ENCODE measurements around the gene GPR132.
"Not testable (repeated sequence)": the region's sequence is repeated elsewhere in the genome, so short reads cannot be mapped to it uniquely, and the experiment has no call there.

Gene GPR132

GRCh38 chr14:105075379-105076295 is 10.4 kb upstream of the GPR132 start:
- peak; percentile 49 for DNase-seq (ENCODE audit: low spot score)

- DNase-seq (ENCODE audit: low spot score) = no peak
Measured at GRCh38 chr14:105074601-105075053, 9.4 kb upstream of the GPR132 start.

DNA sequence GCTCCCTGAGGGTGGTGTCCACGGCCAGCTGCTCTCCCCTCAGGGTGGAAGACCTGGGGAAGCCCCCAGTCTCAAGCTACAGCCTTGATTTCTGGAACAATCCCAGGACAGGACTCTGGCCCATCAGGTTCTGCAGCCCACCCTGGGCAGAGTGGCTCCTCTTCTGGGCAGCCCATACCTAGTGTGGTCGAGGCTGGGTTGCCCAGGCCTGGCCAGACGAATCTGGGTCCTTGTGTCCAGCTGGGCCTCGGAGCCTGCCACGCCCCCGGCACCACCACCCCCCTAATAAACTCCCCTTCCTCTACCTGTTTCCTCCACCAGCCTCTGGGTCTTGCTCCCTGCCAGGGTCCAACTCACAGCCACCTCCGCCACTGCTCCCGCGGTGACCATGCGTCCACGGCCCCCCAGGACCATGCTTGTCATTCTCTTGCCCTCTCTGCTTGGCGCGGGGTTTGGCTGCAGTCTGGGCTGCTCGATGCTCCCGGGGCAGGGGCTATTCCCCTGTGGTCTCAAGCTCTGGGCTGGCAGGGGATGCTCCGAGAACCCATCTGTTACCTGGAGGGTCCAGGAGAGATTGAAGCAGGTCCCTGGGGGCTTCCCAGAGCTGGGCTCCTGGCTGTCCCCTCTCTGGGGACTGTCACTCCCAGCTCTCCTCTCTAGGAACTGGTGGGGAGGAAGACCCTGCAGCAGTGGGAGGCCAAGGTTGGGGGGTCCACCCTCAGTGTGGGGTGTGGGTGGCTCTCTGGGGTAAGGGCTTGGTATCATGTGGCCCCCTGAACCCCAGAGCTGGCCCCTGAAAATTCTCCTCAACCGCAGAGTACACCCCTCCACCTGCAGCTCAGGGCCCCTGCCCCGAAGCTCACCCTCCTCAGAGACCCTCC is 8.7 kb upstream of the GPR132 start:
- no peak for DNase-seq (ENCODE audit: low spot score)

GRCh38 chr14:105072892-105073719 is 7.9 kb upstream of the GPR132 start:
- no peak for DNase-seq (ENCODE audit: low spot score)

DNA sequence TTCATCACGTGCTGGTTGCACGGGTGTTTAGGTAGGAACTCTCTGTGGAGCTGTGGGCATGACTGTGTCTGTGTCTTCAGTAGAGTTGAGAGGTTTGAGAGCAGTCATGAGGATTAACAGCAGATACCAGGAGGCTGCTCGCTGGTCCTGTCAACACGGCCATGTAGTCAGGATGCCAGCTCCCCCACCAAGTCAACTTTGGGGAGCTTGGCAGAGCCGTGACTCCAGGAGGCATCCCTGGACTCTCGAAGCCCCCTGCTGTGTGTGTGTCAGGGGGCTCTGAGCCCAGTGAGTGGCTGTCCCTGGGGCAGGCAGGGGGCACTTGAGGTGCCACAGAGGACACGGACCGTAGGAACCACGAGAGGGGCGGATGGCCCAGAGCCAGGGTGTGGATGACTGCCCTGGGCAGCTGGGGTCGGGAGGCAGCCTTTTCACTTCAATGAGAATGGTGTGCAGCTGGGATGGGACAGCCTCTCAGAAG is 7.2 kb upstream of the GPR132 start:
- no peak for DNase-seq (ENCODE audit: low spot score)

- no peak for DNase-seq (ENCODE audit: low spot score)
Measured at GRCh38 chr14:105071942-105072341, 6.7 kb upstream of the GPR132 start.

DNA sequence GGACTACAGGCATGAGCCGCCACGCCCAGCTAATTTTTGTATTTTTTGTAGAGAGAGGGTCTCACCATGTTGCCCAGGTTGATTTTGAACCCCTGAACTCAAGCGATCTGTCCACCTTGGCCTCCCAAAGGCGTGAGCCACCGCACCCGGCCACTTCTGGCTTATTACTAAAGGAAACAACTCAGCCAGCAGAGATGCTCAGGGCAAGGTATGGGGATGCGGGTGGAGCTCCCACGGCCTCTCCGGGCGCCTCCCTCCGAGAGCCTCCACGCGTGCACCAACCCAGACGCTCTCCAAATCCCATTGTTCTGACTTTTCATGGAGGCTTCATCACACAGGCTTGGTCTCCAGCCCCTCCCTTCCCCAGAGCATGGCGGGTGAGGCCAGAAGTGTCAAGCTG is 6.1 kb upstream of the GPR132 start:
- no peak for DNase-seq (ENCODE audit: low spot score)

DNA sequence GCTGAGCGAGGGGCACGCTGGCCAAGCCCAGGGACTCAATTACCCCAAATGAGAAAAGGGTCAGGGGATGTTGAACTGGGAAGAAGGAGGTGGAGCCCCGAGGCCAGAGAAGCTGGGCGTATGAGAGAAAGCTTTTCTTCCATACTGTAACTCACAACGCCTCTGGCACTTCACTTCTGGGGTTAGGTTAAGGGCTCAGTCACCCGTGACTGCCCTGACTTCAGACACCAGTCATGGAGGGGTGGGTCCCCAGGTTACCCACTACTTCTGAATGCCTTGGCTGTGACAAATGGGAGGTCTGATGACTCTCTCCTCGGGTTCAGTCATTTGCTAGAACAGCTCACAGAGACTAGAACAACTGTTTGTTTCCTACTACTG is 5.5 kb upstream of the GPR132 start:
- DNase-seq (ENCODE audit: low spot score) = no peak

DNA sequence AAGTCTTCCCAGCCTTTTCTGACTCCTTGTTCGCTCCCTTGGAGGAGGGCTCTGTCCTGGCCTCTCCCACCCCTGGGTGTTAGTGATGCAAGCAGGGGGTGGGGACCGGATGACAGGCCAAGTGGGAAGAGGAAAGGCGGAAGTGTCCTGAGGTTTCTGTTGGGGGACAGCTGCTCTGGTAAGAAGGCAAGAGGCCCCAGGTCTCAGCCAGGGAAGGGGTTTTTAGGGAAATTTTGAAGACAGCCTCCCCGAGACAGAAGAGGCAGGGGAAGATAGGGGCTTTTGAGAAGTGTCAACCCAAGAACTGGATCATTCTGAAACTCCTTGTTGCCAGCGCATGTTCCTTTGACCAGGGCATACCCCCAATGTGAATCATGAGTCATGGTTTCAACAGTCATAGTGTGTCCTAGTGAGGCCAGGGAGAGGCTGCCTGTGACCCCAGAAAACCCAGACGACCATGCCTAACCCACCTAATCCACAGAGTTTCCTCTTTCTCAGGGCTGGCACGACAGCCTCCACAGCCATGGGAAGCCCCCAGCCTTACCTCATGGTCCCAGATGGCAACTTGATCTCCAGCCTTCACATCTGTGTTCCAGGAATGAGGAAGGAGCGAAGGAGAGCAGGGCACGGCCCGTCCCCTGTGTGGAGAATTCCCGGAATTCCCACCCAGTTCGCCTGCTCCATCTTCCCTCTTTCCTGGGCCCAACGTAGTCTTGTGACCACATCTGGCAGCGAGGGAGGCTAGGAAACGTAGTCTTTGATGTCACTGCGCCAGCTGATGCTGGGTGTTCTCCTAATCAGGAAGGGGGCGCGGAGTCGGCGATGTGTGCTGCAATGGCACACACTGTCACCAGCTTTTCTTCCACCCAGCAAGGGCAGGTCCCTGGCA is 4.9 kb upstream of the GPR132 start:
- peak; percentile 64 for DNase-seq (ENCODE audit: low spot score)

DNA sequence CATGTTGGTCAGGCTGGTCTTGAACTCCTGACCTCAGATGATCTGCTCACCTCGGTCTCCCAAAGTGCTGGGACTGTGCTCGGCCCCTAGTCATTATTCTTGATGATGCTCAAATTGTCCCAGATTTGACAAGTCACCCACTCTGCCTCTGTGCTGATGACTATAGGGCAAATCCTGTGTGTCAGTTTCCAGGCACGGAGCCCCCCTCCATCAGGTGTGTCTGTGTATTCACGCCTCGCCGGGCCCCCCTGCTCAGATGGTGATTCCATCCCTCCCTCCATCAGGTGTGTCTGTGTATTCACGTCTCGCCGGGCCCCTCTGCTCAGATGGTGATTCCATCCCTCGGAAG is 4.3 kb upstream of the GPR132 start:
- DNase-seq (ENCODE audit: low spot score) = no peak

DNA sequence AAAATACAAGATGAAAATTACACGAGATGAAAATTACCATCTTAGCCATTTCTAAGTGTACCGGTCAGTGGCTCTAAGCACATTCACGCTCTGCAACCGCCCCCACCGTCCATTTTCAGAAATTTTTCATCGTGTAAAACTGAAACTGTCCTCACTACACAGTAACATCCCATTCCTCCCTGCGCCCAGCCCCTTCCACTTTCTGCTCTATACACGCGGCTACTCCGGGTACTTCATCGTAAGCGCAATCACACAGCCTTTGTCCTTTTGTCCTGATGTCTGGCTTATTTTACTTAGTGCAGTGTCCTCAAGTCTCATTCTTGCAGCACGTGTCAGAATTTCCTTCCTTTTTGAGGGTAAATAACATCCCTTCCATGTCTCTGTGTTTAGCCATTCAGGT is 3.6 kb upstream of the GPR132 start:
- DNase-seq (ENCODE audit: low spot score) = no peak

DNA sequence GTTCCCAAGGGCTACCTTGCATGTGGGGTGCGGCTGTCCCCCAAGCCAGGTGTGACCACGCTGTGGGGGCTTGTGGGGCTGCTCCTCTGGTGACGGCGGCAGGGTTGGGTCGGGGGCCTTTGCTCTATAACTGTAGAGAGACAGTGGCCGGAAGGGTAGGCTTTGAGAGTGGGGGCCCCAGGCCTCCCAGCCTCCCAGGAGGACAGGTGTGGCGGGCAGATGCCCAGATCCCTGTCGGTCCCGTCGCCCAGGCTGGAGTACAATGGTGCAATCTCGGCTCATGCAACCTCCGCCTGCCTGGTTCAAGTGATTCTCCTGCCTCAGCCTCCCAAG is 2.7 kb upstream of the GPR132 start:
- DNase-seq (ENCODE audit: low spot score) = no peak

DNA sequence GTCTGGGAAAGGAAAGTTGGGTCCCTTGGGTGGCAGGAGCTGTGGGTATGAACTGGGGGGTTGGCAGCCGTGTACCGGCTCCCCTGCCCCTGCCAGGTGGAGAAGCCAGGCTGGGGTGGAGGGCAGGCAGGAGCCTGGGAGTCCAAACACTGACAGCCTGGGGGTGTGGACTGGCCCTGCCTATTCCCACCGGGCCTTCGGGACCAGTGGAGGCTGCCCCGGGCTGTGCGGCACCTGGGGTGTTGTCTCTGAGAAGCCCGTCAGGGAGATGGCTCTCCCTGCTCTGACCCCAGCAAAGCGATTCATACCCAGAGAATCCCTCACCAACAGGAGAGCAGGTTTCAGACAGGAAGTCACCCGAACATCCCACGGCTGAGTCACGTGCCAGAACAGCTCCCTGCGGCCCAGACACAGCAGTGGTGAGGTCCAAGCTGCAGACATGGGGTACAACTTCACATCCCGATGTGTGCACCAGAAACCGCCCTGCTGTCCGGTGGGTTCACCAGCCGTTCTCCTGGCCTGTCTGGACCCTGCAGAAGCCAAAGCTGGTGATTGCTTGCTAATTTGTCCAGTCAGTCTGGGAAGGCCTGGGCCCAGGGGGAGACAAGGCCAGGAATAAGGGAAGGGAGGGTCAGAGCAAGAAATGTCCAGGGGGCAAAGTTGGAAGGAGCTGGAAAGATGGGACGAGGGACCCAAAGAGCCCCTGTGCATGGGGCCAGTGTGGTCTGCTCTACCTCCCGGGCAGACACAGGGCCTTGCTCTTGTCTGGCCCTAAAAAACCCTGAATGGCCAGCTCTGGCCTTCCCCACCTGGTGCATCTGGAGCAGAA is 2.1 kb upstream of the GPR132 start:
- peak; percentile 43 for DNase-seq (ENCODE audit: low spot score)

GRCh38 chr14:105066240-105067071 is 1.2 kb upstream of the GPR132 start:
- no peak for DNase-seq (ENCODE audit: low spot score)

GRCh38 chr14:105064721-105065143 is 498 bp downstream of the GPR132 start:
- DNase-seq (ENCODE audit: low spot score) = peak; percentile 55

- no peak for DNase-seq (ENCODE audit: low spot score)
Measured at GRCh38 chr14:105064001-105064400, 1.2 kb downstream of the GPR132 start.

DNA sequence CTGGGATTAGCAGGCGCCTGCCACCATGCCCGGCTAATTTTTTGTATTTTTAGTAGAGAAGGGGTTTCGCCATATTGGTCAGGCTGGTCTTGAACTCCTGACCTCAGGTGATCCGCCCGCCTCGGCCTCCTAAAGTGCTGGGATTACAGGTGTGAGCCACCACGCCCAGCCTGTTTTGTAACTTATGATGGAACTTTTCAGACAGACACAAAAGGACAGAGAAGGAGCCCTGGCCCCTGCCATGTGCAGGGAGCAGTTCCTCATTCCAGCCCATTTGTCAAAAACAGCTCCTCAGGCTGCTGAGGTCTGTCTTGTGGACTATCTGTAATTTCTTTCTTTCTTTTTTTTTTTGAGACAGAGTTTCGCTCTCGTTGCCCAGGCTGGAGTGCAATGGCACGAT is 1.7 kb downstream of the GPR132 start:
- DNase-seq (ENCODE audit: low spot score) = not testable (repeated sequence)

DNA sequence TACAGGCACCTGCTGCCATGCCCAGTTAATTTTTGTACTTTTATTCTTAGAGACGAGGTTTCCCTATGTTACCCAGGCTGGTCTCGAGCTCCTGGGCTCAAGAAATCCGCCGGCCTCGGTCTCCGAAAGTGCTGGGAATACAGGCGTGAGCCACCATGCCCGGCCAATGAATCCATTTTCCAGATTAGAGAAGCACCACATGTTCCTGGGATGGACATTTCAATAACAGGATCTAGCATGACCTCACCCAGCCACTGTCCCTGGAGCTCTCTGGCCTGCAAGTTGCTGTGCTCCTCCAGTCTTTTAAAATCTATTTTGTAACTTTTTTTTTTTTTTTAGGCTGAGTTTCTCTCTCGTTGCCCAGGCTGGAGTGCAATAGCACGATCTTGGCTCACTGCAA is 2.2 kb downstream of the GPR132 start:
- no peak for DNase-seq (ENCODE audit: low spot score)

DNA sequence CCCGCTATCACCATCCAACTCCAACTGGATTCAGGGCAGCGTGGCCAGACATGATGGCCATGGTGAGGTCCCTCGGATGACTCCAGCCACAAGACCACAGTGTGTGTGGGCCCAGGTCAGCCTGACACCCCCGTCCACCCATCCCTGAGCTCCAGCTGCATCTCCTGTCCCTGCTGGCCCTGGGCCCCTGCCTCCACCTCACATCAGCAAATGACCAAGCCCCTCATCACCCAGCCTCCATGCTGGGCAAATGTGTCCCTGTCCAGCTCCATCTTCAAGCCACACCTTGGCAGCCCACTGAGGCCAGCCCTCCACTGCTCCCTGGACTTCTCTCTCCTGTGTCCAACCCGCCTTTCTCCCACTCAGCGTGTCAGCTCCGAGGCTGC is 3.2 kb downstream of the GPR132 start:
- DNase-seq (ENCODE audit: low spot score) = no peak

Data from AG20443 (cell line).